H1 (cell line): Measurements from ENCODE around the gene MEGF11. TPM values are rescaled to one million over a fixed set of nuclear protein-coding genes. Genes with fewer than 3 reads are reported as not detected.

Experiments used
- CTCF ChIA-PET: fragments of 300-600 bp; sonication (Branson Sonifier 250); formaldehyde crosslinking; loops from one replicate; lab custom pipeline; 2021; ENCODE audit not compliant: partially characterized antibody; lab: Charles Lee
- POLR2A ChIA-PET: fragments of 300-600 bp; sonication (Branson Sonifier 250); formaldehyde crosslinking; loops from one replicate; lab custom pipeline; 2021; ENCODE audit warnings: inconsistent platforms; ENCODE audit not compliant: partially characterized antibody; lab: Charles Lee
- DNase-seq, 2 experiments: peaks; one replicate each; pipeline versions ENCODE4 v3.0.0 to v3.0.0-alpha.2; 2010 to 2022; ENCODE audit warnings: low spot score in 2 of 2, low read depth in 1 of 2, mixed read lengths in 1 of 2
- FAIRE-seq: peaks from 2 replicates; lab custom pipeline; 2011; peaks lifted over from hg19 to GRCh38; lab: Jason Lieb, UNC
- H2AFZ ChIP-seq: 2 replicates; pipeline ENCODE4 v1.8.1; 2012; ENCODE audit warnings: low read length, inconsistent platforms
- H2AK5ac ChIP-seq: 2 replicates; pipeline ENCODE4 v1.6.1; 2013; ENCODE audit warnings: low read depth, low read length
- H2BK120ac ChIP-seq: replicated peaks from 2 replicates; pipeline ENCODE3; 2013; ENCODE audit warnings: low read depth, low read length, inconsistent platforms
- H2BK12ac ChIP-seq: 2 replicates; pipeline ENCODE4 v1.6.1; 2013; ENCODE audit warnings: low read depth, low read length
- H2BK15ac ChIP-seq: 2 replicates; pipeline ENCODE4 v1.6.1; 2013; ENCODE audit warnings: low read length
- H2BK20ac ChIP-seq: 2 replicates; pipeline ENCODE4 v1.6.1; 2013; ENCODE audit warnings: low read length
- H2BK5ac ChIP-seq: 2 replicates; pipeline ENCODE4 v1.6.1; 2013; ENCODE audit warnings: low read depth, low read length
- H3K14ac ChIP-seq: 2 replicates; pipeline ENCODE4 v1.6.1; 2013; ENCODE audit warnings: inconsistent platforms; ENCODE audit not compliant: insufficient read length
- H3K18ac ChIP-seq: 2 replicates; pipeline ENCODE4 v1.6.1; 2013; ENCODE audit warnings: low read length; ENCODE audit errors: extremely low read depth
- H3K23ac ChIP-seq: 2 replicates; pipeline ENCODE4 v1.6.1; 2013; ENCODE audit warnings: inconsistent platforms; ENCODE audit not compliant: insufficient read length
- H3K23me2 ChIP-seq: 2 replicates; pipeline ENCODE4 v1.6.1; 2013; ENCODE audit warnings: low read depth, low read length
- H3K27ac ChIP-seq: 2 replicates; pipeline ENCODE4 v1.6.1; 2011; ENCODE audit warnings: low read depth, low read length, inconsistent platforms
- H3K27me3 ChIP-seq, 4 experiments: replicated peaks in 1 of 4; 1 replicate in 1 of 4; 2 replicates in 3 of 4; pipeline versions ENCODE4 v1.6.1 to v1.8.1; 2011 to 2013; ENCODE audit warnings: low read length in 3 of 4, mild to moderate bottlenecking in 3 of 4, inconsistent platforms in 2 of 4, mixed read lengths in 2 of 4, moderate library complexity in 1 of 4; ENCODE audit not compliant: control insufficient read depth in 3 of 4, insufficient read depth in 3 of 4; ENCODE audit errors: extremely low read depth in 1 of 4
- H3K36me3 ChIP-seq, 4 experiments: 2 replicates each; pipeline versions ENCODE4 v1.6.1 to v1.8.1; 2011 to 2013; ENCODE audit warnings: mild to moderate bottlenecking in 4 of 4, low read length in 3 of 4, moderate library complexity in 2 of 4, control low read depth in 1 of 4, inconsistent platforms in 1 of 4; ENCODE audit not compliant: insufficient read depth in 4 of 4, control insufficient read depth in 2 of 4
- H3K4ac ChIP-seq: replicated peaks from 2 replicates; pipeline ENCODE3; 2013; ENCODE audit warnings: low read length, low read depth, mixed read lengths, inconsistent platforms; ENCODE audit not compliant: insufficient read length
- H3K4me1 ChIP-seq, 4 experiments: replicated peaks in 1 of 4; 1 replicate in 1 of 4; 2 replicates in 3 of 4; pipeline versions ENCODE4 v1.6.1 to v1.8.1; 2011 to 2013; ENCODE audit warnings: low read length in 3 of 4, inconsistent platforms in 2 of 4, mixed read lengths in 1 of 4; ENCODE audit not compliant: insufficient read depth in 4 of 4, control insufficient read depth in 3 of 4
- H3K4me2 ChIP-seq, 2 experiments: 2 replicates each; pipeline versions ENCODE4 v1.6.1 to v1.8.1; 2011 to 2013; ENCODE audit warnings: low read depth in 2 of 2, low read length in 2 of 2, control low read depth in 1 of 2, inconsistent platforms in 1 of 2, mild to moderate bottlenecking in 1 of 2; ENCODE audit not compliant: insufficient read depth in 1 of 2
- H3K4me3 ChIP-seq, 4 experiments: fragments of 200-600, 300-600 bp in 1 of 4; sonication (generic), shearing (Covaris generic), sonication (Bioruptor Twin) in 1 of 4; 2 replicates each; pipeline versions ENCODE4 v1.5.1 to v1.8.1; 2011 to 2016; ENCODE audit warnings: low read length in 4 of 4, low read depth in 3 of 4, control low read depth in 2 of 4, inconsistent platforms in 2 of 4, mild to moderate bottlenecking in 2 of 4, mixed read lengths in 1 of 4, moderate library complexity in 1 of 4; ENCODE audit not compliant: insufficient read depth in 2 of 4; ENCODE audit errors: extremely low read depth in 1 of 4
- H3K56ac ChIP-seq: replicated peaks from 2 replicates; pipeline ENCODE3; 2013; ENCODE audit warnings: low read depth, mild to moderate bottlenecking, mixed read lengths, low read length, inconsistent platforms; ENCODE audit not compliant: insufficient read length
- H3K79me1 ChIP-seq: 2 replicates; pipeline ENCODE4 v1.6.1; 2013; ENCODE audit warnings: low read depth, low read length, control low read depth
- H3K79me2 ChIP-seq, 2 experiments: 2 replicates each; pipeline versions ENCODE4 v1.6.1 to v1.8.1; 2012 to 2013; ENCODE audit warnings: low read length in 2 of 2, mild to moderate bottlenecking in 2 of 2, inconsistent platforms in 1 of 2; ENCODE audit not compliant: insufficient read depth in 2 of 2, control insufficient read depth in 1 of 2
- H3K9ac ChIP-seq, 4 experiments: replicated peaks in 1 of 4; 1 replicate in 1 of 4; 2 replicates in 3 of 4; pipeline versions ENCODE4 v1.6.1 to v1.8.1; 2011 to 2013; ENCODE audit warnings: low read depth in 3 of 4, low read length in 3 of 4, control low read depth in 2 of 4, mild to moderate bottlenecking in 2 of 4, moderate library complexity in 2 of 4, inconsistent platforms in 1 of 4; ENCODE audit errors: extremely low read depth in 1 of 4
- H3K9me3 ChIP-seq, 2 experiments: 2 replicates each; pipeline versions ENCODE4 v1.6.1 to v1.8.1; 2012 to 2013; ENCODE audit warnings: mild to moderate bottlenecking in 2 of 2, moderate library complexity in 2 of 2, control low read depth in 1 of 2, inconsistent platforms in 1 of 2, low read depth in 1 of 2, low read length in 1 of 2, mixed read lengths in 1 of 2; ENCODE audit not compliant: insufficient read depth in 2 of 2
- H4K20me1 ChIP-seq, 2 experiments: replicated peaks in 1 of 2; 2 replicates each; pipeline versions ENCODE3 to v1.8.1; 2011 to 2013; ENCODE audit warnings: inconsistent platforms in 2 of 2, low read length in 2 of 2, mild to moderate bottlenecking in 1 of 2; ENCODE audit not compliant: insufficient read depth in 2 of 2, control insufficient read depth in 1 of 2
- H4K5ac ChIP-seq: 2 replicates; pipeline ENCODE4 v1.6.1; 2013; ENCODE audit warnings: low read length, low read depth, mixed read lengths, inconsistent platforms; ENCODE audit not compliant: insufficient read length
- H4K8ac ChIP-seq: 2 replicates; pipeline ENCODE4 v1.8.0; 2013; ENCODE audit warnings: mild to moderate bottlenecking, moderate library complexity, low read length, inconsistent platforms; ENCODE audit not compliant: insufficient read depth; ENCODE audit errors: extremely low read depth
- H4K91ac ChIP-seq: replicated peaks from 2 replicates; pipeline ENCODE3; 2013; ENCODE audit warnings: low read length, mixed read lengths, inconsistent platforms; ENCODE audit not compliant: insufficient read length
- ASH2L ChIP-seq: fragments of 200-600, 300-600 bp; sonication (generic); IDR thresholded peaks from one replicate; pipeline ENCODE4 v1.7.1; 2017; ENCODE audit warnings: low read length
- EGR1 ChIP-seq: IDR thresholded peaks from 2 replicates; pipeline ENCODE4 v1.6.1; 2011; ENCODE audit warnings: low read depth, low read length, borderline replicate concordance
- EP300 ChIP-seq, 2 experiments: IDR thresholded peaks; 1 replicate in 1 of 2; 2 replicates in 1 of 2; pipeline ENCODE4 v1.6.1; 2011 to 2012; ENCODE audit warnings: low read depth in 2 of 2, low read length in 2 of 2, mild to moderate bottlenecking in 2 of 2, borderline replicate concordance in 1 of 2, inconsistent platforms in 1 of 2, moderate library complexity in 1 of 2
- EZH2 ChIP-seq: fragments of 200-600 bp; sonication (generic); IDR thresholded peaks from 2 replicates; pipeline ENCODE4 v1.7.1; 2012; ENCODE audit warnings: low read depth, mild to moderate bottlenecking, moderate library complexity, low read length, inconsistent platforms; ENCODE audit not compliant: severe bottlenecking
- JUND ChIP-seq: IDR thresholded peaks from 2 replicates; pipeline ENCODE4 v1.6.1; 2011; ENCODE audit warnings: mild to moderate bottlenecking, improper control_type of control experiment, low read length
- NRF1 ChIP-seq: IDR thresholded peaks from 2 replicates; pipeline ENCODE4 v1.6.1; 2011; ENCODE audit warnings: mild to moderate bottlenecking, low read depth, low read length, improper control_type of control experiment
- POLR2A ChIP-seq, 2 experiments: IDR thresholded peaks; 1 replicate in 1 of 2; 2 replicates in 1 of 2; pipeline ENCODE4 v1.6.1; 2011; ENCODE audit warnings: low read depth in 2 of 2, low read length in 2 of 2, mild to moderate bottlenecking in 2 of 2; ENCODE audit errors: control extremely low read depth in 1 of 2
- POLR2AphosphoS5 ChIP-seq: IDR thresholded peaks from 2 replicates; pipeline ENCODE4 v1.6.1; 2011; ENCODE audit warnings: low read depth, low read length
- RFX5 ChIP-seq: IDR thresholded peaks from 2 replicates; pipeline ENCODE4 v1.6.1; 2011; ENCODE audit warnings: low read depth, low read length, improper control_type of control experiment, borderline replicate concordance
- RNF2 ChIP-seq: fragments of 200-900, 300-1000 bp; sonication (generic); IDR thresholded peaks from 2 replicates; pipeline ENCODE4 v1.7.1; 2016; ENCODE audit warnings: borderline replicate concordance, low read depth, mild to moderate bottlenecking, antibody characterized with exemption, low read length; ENCODE audit not compliant: poor library complexity, severe bottlenecking; ENCODE audit errors: missing control alignments
- SIX5 ChIP-seq: IDR thresholded peaks from 2 replicates; pipeline ENCODE4 v1.6.1; 2011; ENCODE audit warnings: mild to moderate bottlenecking, low read depth, low read length
- SP2 ChIP-seq: IDR thresholded peaks from 2 replicates; pipeline ENCODE4 v1.6.1; 2012; ENCODE audit warnings: mild to moderate bottlenecking, low read length, inconsistent platforms
- TCF12 ChIP-seq: IDR thresholded peaks from 2 replicates; pipeline ENCODE4 v1.6.1; 2011; ENCODE audit warnings: low read depth, mild to moderate bottlenecking, low read length
- YY1 ChIP-seq: IDR thresholded peaks from 2 replicates; pipeline ENCODE4 v1.6.1; 2011; ENCODE audit warnings: low read depth, mild to moderate bottlenecking, low read length
- WGBS, 2 experiments: shearing (Covaris generic) in 1 of 2; methylation state at CpG; one replicate each; pipeline versions ENCODE4 v1.1.6 to v1.1.7; 2013 to 2015; ENCODE audit warnings: low lambda C conversion rate in 2 of 2, mixed read lengths in 2 of 2, inconsistent platforms in 1 of 2, low coverage in 1 of 2, missing lambda C conversion rate in 1 of 2; ENCODE audit not compliant: insufficient replicate concordance in 2 of 2, insufficient coverage in 1 of 2, insufficient read length in 1 of 2; ENCODE audit errors: extremely low coverage in 1 of 2, missing lambda C conversion rate in 1 of 2; 5-methylcytosine and 5-hydroxymethylcytosine counted together
- polyA plus RNA-seq, 7 experiments: library from polyadenylated mRNA; depleted of rRNA in 3 of 7; stranded (reverse) in 5 of 7; unstranded in 2 of 7; fragments of >200 nt in 5 of 7; fragments of 200-250 nt in 2 of 7; gene quantifications; 1 replicate in 5 of 7; 2 replicates in 1 of 7; 4 replicates in 1 of 7; pipeline versions ENCODE4 v1.2.1 to v1.2.3, GENCODE V29; 2011 to 2013; ENCODE audit warnings: missing spikeins in 2 of 7, mixed read lengths in 2 of 7
- total RNA-seq: library from RNA; stranded (reverse); fragmentation: NEBNext Ultra II Directional; extraction: Animal tissue kit (Norgen Biotek cat#: 25700); gene quantifications from 2 replicates; pipeline ENCODE4 v1.2.1, GENCODE V29; 2021

MEGF11 gene
- total and polyA plus RNA-seq, 2 of the 8 experiments (the other 6 are each of a cell fraction or from before 2014, with no cell fraction given): 4.4 to 4.8 TPM

DNA sequence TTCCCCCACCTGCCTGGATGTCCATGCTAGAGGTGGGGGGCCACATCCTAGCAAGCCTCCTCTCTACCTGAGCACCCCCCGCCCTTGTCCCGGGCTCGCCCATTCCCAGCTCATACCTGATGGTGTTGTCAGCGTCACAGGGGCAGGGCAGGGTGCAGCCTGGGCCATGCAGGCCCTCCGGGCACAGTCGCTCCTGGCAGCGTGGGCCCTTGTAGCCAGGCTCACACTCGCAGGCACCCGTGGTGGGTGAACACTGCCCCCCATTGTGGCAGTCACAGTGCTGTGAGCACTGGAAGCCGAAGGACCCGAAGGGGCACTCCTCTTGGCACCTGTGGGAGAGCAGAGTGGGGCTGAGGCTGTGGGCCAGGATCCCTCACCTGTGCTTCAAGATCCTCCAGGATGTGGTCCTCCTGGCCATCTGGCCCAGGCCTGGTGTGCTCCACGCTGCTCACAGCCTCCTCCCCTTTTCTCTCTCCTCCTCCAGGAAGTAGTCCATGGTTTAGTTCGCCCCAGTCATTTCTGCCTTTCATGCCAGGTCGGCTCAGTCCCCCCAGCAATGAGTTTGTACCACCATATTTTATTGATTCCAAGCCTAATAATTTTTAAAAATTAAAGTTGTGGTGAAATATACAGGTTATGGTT is 288.6 kb downstream of the MEGF11 start:
- H3K4ac ChIP-seq: no peak overlapping the region
- peak overlapping the region; percentile 21 for H2BK5ac ChIP-seq
- H3K23ac ChIP-seq: no peak overlapping the region
- no peak overlapping the region for H3K14ac ChIP-seq
- H3K36me3 ChIP-seq: no peaks in the 10 kb centered on the region
- no peaks in the 10 kb centered on the region for H3K79me1 ChIP-seq
- peak overlapping the region; percentile 23 for H4K91ac ChIP-seq
- WGBS, 2 experiments: 89% methylated on average over 12 of the region's 14 CpGs; no CpG with 5 or more reads in 1 of the 2 experiments
- DNase-seq (no peak), FAIRE-seq (no peak)
- H4K5ac ChIP-seq: no peak overlapping the region
- H3K4me1 ChIP-seq: peaks cover 0 to 7% (median 0%) of the 10 kb centered on the region in 4 experiments; a peak in 1 of 7 replicates
- H3K27me3 ChIP-seq: 0 out of 7 replicates have a peak, but pooled peaks cover 0 to 2% (median 0%) of the 10 kb centered on the region in 4 experiments
- no peak overlapping the region for H3K4me2 ChIP-seq
- no peak overlapping the region for H3K27ac ChIP-seq
- H4K8ac ChIP-seq: no peak overlapping the region; the same call in 1 of the 2 replicates
- no peaks in the 10 kb centered on the region for H3K23me2 ChIP-seq
- POLR2A ChIA-PET: interaction anchor here (0.6 to 2.0 kb wide), 2 partner anchors 14 to 797 kb away, joined by 3 to 5 read pairs; no protein-coding TSS in a partner anchor
- H2AFZ ChIP-seq: no peak overlapping the region
- H3K18ac ChIP-seq: no peak overlapping the region
- no peak overlapping the region for H2BK15ac ChIP-seq
- H2BK20ac ChIP-seq: no peak overlapping the region
- 0 out of 2 replicates have a peak overlapping the region, but pooled peaks have one; percentile 63 for H2BK12ac ChIP-seq
- no peaks in the 10 kb centered on the region for H4K20me1 ChIP-seq
- H2BK120ac ChIP-seq: no peak overlapping the region
- CTCF ChIA-PET: interaction anchor here (0.9 to 2.0 kb wide), 3 partner anchors 9 to 102 kb away, joined by 3 to 6 read pairs (median 5); no protein-coding TSS in a partner anchor
- H3K4me3 ChIP-seq: no peak overlapping the region
- no peaks in the 10 kb centered on the region for H3K9me3 ChIP-seq
- H3K56ac ChIP-seq: no peak overlapping the region
- no peak overlapping the region for H3K9ac ChIP-seq
- no peak overlapping the region for H2AK5ac ChIP-seq
- H3K79me2 ChIP-seq: no peaks in the 10 kb centered on the region
- TF ChIP-seq EZH2: no peak
- no peak for TF ChIP-seq YY1
- no peak for TF ChIP-seq TCF12
- TF ChIP-seq SP2: no peak
- TF ChIP-seq POLR2A (IDR thresholded peaks at IDR 0.05; ENCODE audit: control extremely low read depth in 1 of 2, low read depth in 2 of 2, low read length in 2 of 2): no peak
- TF ChIP-seq RFX5: no peak
- TF ChIP-seq POLR2AphosphoS5: no peak
- no peak for TF ChIP-seq NRF1
- no peak for TF ChIP-seq RNF2
- no peak for TF ChIP-seq EP300 (IDR thresholded peaks at IDR 0.05; ENCODE audit: borderline replicate concordance in 1 of 2, low read depth in 2 of 2, low read length in 2 of 2)
- no peak for TF ChIP-seq JUND
- TF ChIP-seq ASH2L: no peak
- TF ChIP-seq SIX5: no peak
- TF ChIP-seq EGR1: no peak
